HepG2 (cell line): Measurements from ENCODE around the gene B4GALT2.

Experiments used
- HMG20A ChIP-seq: IDR thresholded peaks from 2 replicates; pipeline ENCODE4 v1.6.1; 2016; ENCODE audit warnings: borderline replicate concordance
- MED13 ChIP-seq: sonication (generic); formaldehyde crosslinking; IDR thresholded peaks from 2 replicates; pipeline ENCODE4 v1.5.0; 2020; ENCODE audit warnings: missing genetic modification reagents
- POLR2A ChIP-seq, 2 experiments: IDR thresholded peaks; 2 replicates each; pipeline ENCODE4 v1.6.1; 2011; ENCODE audit warnings: low read depth in 2 of 2, low read length in 2 of 2, mild to moderate bottlenecking in 1 of 2, moderate library complexity in 1 of 2; ENCODE audit not compliant: insufficient read depth in 1 of 2
- TF ChIP-seq, protein P1 (sequence below): sonication (generic); formaldehyde crosslinking; IDR thresholded peaks from 2 replicates; pipeline ENCODE4 v1.4.0; 2020; ENCODE audit warnings: missing genetic modification reagents; ENCODE audit errors: not compliant biosample characterization
- TF ChIP-seq, protein P2 (sequence below): sonication (generic); formaldehyde crosslinking; IDR thresholded peaks from 2 replicates; pipeline ENCODE4 v1.8.1; 2022; ENCODE audit warnings: mild to moderate bottlenecking, missing genetic modification reagents

- TF ChIP-seq, protein P1, sequence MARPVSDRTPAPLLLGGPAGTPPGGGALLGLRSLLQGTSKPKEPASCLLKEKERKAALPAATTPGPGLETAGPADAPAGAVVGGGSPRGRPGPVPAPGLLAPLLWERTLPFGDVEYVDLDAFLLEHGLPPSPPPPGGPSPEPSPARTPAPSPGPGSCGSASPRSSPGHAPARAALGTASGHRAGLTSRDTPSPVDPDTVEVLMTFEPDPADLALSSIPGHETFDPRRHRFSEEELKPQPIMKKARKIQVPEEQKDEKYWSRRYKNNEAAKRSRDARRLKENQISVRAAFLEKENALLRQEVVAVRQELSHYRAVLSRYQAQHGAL = no peak
- TF ChIP-seq MED13 (CRISPR knock-in tag) = no peak
- TF ChIP-seq, protein P2, sequence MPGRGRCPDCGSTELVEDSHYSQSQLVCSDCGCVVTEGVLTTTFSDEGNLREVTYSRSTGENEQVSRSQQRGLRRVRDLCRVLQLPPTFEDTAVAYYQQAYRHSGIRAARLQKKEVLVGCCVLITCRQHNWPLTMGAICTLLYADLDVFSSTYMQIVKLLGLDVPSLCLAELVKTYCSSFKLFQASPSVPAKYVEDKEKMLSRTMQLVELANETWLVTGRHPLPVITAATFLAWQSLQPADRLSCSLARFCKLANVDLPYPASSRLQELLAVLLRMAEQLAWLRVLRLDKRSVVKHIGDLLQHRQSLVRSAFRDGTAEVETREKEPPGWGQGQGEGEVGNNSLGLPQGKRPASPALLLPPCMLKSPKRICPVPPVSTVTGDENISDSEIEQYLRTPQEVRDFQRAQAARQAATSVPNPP = no peak
- no peak for TF ChIP-seq POLR2A (IDR thresholded peaks at IDR 0.05; ENCODE audit: insufficient read depth in 1 of 2, low read depth in 2 of 2, low read length in 2 of 2)
- no peak for TF ChIP-seq HMG20A
Measured at GRCh38 chr1:43952731-43953346, 26.2 kb upstream of the B4GALT2 start.
